Activated CD4-positive, alpha-beta T cell treated with anti-CD3 and anti-CD28 coated beads, Interleukin-2, amount 50 U/mL, for 16 hours (primary cell): ENCODE results near the gene DOCK9.

Experiments used
- DNase-seq: peaks from one replicate; pipeline ENCODE4 v3.0.0-alpha.2; 2020

DOCK9 gene

GRCh38 chr13:98786023-98786422 is 191.8 kb downstream of the DOCK9 start:
- DNase-seq: no peak

- DNase-seq: no peak
Observed at GRCh38 chr13:98785405-98785804, 192.5 kb downstream of the DOCK9 start.

GRCh38 chr13:98784666-98785065 is 193.2 kb downstream of the DOCK9 start:
- no peak for DNase-seq

GRCh38 chr13:98783856-98784478 is 193.9 kb downstream of the DOCK9 start:
- no peak for DNase-seq

GRCh38 chr13:98782654-98783053 is 195.2 kb downstream of the DOCK9 start:
- no peak for DNase-seq

GRCh38 chr13:98781905-98782304 is 196.0 kb downstream of the DOCK9 start:
- DNase-seq: no peak

GRCh38 chr13:98781470-98781869 is 196.4 kb downstream of the DOCK9 start:
- no peak for DNase-seq

- DNase-seq: no peak
Observed at GRCh38 chr13:98781045-98781444, 196.8 kb downstream of the DOCK9 start.

GRCh38 chr13:98780451-98780850 is 197.4 kb downstream of the DOCK9 start:
- DNase-seq: no peak

- no peak for DNase-seq
Observed at GRCh38 chr13:98779695-98780094, 198.2 kb downstream of the DOCK9 start.

GRCh38 chr13:98778749-98779148 is 199.1 kb downstream of the DOCK9 start:
- no peak for DNase-seq

GRCh38 chr13:98776644-98777043 is 201.2 kb downstream of the DOCK9 start:
- DNase-seq: no peak

- DNase-seq: no peak
Observed at GRCh38 chr13:98775844-98776598, 201.8 kb downstream of the DOCK9 start.

GRCh38 chr13:98775386-98775785 is 202.5 kb downstream of the DOCK9 start:
- DNase-seq: no peak

GRCh38 chr13:98774776-98775175 is 203.1 kb downstream of the DOCK9 start:
- no peak for DNase-seq

- no peak for DNase-seq
Observed at GRCh38 chr13:98773921-98774320, 203.9 kb downstream of the DOCK9 start.

- DNase-seq: no peak
Observed at GRCh38 chr13:98772794-98773452, 204.9 kb downstream of the DOCK9 start.

- DNase-seq: no peak
Observed at GRCh38 chr13:98771838-98772611, 205.8 kb downstream of the DOCK9 start.

GRCh38 chr13:98769736-98770135 is 208.1 kb downstream of the DOCK9 start:
- DNase-seq: no peak

- no peak for DNase-seq
Observed at GRCh38 chr13:98768522-98768921, 209.3 kb downstream of the DOCK9 start.

GRCh38 chr13:98766697-98767096 is 211.2 kb downstream of the DOCK9 start:
- no peak for DNase-seq

- DNase-seq: no peak
Observed at GRCh38 chr13:98765996-98766519, 211.8 kb downstream of the DOCK9 start.

- no peak for DNase-seq
Observed at GRCh38 chr13:98761986-98762616, 215.8 kb downstream of the DOCK9 start.
